ENCODE measurements around the gene UBE2G2.

DNA sequence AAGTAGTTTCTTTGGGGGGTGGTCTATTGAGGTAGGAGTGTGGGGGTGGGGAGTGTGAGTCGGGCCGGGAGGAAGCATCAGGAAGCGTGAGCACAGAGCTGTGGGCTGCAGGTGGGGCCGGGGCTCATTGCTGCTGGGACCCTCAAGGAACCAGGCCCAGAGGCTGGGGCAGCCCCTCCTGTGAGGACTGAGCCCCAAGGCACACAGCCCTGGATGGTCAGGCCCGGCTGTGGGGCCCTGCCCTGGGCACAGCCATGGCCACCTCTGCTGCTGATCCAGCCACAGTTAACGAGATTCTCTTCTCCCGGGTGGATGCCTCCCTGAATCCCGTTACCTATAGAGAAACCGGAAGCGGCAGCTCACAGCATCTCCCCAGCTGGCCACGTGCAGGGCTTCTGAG, 39.2 kb upstream of the UBE2G2 start:
- TF ChIP-seq, protein P1, sequence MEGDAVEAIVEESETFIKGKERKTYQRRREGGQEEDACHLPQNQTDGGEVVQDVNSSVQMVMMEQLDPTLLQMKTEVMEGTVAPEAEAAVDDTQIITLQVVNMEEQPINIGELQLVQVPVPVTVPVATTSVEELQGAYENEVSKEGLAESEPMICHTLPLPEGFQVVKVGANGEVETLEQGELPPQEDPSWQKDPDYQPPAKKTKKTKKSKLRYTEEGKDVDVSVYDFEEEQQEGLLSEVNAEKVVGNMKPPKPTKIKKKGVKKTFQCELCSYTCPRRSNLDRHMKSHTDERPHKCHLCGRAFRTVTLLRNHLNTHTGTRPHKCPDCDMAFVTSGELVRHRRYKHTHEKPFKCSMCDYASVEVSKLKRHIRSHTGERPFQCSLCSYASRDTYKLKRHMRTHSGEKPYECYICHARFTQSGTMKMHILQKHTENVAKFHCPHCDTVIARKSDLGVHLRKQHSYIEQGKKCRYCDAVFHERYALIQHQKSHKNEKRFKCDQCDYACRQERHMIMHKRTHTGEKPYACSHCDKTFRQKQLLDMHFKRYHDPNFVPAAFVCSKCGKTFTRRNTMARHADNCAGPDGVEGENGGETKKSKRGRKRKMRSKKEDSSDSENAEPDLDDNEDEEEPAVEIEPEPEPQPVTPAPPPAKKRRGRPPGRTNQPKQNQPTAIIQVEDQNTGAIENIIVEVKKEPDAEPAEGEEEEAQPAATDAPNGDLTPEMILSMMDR (IDR thresholded peaks at IDR 0.05), result no peak
- TF ChIP-seq POLR2AphosphoS5 (IDR thresholded peaks at IDR 0.05), result no peak
- TF ChIP-seq POLR2A (IDR thresholded peaks at IDR 0.05), result no peak
- TF ChIP-seq EP300 (IDR thresholded peaks at IDR 0.05), result no peak
